Epithelial cell of esophagus (primary cell): ENCODE measurements around the gene FSTL4.

Experiments
- DNase-seq: peaks from one replicate; pipeline ENCODE4 v3.0.0; 2010; ENCODE audit warnings: low read depth
- H3K4me3 ChIP-seq: 2 replicates; pipeline ENCODE4 v1.5.1; 2011; ENCODE audit warnings: mild to moderate bottlenecking, low read length, control low read depth
- CTCF ChIP-seq: IDR thresholded peaks from 2 replicates; pipeline ENCODE4 v1.5.1; 2011; ENCODE audit warnings: low read depth, mild to moderate bottlenecking, low read length, control low read depth, inconsistent platforms; ENCODE audit not compliant: insufficient read depth; ENCODE audit errors: missing control alignments

Gene FSTL4

DNA sequence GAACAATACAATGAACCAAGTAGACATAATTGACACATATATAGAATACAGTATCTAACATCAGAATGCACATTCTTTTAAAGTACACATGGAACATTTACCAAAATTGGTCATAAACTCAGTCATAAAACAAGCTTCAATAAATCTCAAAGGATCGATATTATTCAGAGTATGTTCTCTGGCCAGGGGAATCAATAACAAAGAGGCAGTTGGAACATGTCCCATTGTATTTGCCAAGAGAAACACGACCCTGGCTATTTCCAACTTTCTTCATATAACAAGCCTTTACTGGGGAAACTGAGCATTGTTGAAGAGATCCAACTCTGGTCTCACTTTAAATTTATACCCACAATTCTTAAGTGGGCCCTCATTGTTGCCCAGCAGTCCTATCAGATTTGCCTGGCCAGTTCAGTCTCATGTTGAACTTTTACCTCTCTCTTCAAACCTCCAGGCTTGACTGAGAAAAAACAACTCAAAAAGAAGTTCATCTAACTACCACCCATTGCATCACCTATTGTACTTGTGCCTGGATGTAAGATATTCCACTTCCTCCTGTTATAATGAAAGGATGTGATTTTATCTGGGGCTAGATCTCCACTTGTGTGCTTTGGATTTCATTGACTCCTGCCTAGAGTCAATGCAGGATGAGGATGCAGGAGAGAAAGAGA lies 398.1 kb downstream of the FSTL4 start:
- no peak overlapping the region for H3K4me3 ChIP-seq
- no peak for TF ChIP-seq CTCF
- no peak for DNase-seq

DNA sequence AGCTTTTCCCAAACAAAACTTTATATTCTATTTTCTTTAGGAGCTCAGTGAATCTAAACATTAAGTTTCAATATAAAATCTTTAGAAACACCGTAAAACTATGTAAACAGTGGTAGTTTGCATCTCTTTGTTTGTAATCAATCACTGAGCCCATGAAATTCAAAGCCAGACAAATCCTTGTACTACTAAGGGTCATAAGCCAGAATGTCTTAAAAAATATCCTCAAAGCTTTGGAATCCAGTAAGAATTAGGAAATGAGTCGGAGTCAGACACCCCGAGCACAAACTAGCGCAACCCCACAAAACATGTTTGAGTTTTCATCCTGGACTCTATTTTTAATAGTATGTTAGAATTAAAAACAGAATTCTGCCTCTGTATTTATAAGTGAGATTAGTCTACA lies 406.7 kb downstream of the FSTL4 start:
- TF ChIP-seq CTCF: no peak
- DNase-seq: no peak
- no peak overlapping the region for H3K4me3 ChIP-seq

DNA sequence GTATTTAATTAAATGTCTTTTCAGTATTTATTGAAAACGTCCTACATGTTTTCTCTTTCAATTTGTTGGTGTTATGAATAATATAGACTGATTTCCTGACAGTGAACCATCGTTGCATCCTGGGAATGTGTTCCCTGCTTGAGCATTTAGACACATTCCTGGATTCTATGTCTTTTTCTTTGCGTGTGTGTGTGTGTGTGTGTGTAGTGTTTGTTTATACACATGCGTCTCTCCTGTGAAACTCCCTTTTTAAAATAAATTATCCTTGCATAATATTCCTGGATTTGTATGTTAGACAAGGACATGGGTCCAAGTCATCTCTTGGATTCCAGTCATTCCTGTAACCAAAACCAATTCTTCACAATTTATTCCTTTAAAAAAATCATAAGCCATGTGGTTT lies 407.1 kb downstream of the FSTL4 start:
- no peak for TF ChIP-seq CTCF
- DNase-seq: no peak
- H3K4me3 ChIP-seq: no peak overlapping the region

- H3K4me3 ChIP-seq: no peak overlapping the region
- DNase-seq: no peak
- TF ChIP-seq CTCF: no peak
Observed at GRCh38 chr5:133203317-133204305, 408.7 kb downstream of the FSTL4 start.

- no peak overlapping the region for H3K4me3 ChIP-seq
- no peak for TF ChIP-seq CTCF
- DNase-seq: no peak
Observed at GRCh38 chr5:133202066-133202665, 410.2 kb downstream of the FSTL4 start.

DNA sequence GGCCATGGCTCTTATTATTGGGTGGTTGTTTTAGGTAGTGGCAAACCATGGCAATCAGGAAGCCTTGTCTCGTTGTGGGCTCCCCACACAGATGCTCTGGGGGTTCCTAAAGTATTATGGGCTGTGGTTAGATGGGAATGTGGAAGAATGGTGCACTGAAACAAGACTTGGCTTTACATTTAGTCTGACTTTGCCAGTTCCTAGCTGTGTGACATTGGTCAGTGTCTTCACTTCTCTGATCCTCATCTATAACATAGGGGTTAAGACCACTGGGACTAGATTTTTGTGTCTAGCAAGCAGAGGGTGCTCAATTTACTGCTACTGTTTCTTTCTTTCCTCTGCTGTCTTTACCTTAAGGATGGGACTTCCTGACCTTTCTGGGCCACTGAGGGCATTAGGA lies 411.0 kb downstream of the FSTL4 start:
- DNase-seq: no peak
- H3K4me3 ChIP-seq: no peak overlapping the region
- no peak for TF ChIP-seq CTCF
